NCI-H146 treated with DMSO at 0.1 percent for 48 hours (cell line): ENCODE measurements around the gene TIA1.
"Not testable (repeated sequence)": the region's sequence is repeated elsewhere in the genome, so short reads cannot be mapped to it uniquely, and the experiment has no call there.

Experiments used
- DNase-seq: peaks from one replicate; lab custom pipeline; 2025; ENCODE audit not compliant: unreplicated experiment; lab: John Stamatoyannopoulos, UW

Gene TIA1

DNA sequence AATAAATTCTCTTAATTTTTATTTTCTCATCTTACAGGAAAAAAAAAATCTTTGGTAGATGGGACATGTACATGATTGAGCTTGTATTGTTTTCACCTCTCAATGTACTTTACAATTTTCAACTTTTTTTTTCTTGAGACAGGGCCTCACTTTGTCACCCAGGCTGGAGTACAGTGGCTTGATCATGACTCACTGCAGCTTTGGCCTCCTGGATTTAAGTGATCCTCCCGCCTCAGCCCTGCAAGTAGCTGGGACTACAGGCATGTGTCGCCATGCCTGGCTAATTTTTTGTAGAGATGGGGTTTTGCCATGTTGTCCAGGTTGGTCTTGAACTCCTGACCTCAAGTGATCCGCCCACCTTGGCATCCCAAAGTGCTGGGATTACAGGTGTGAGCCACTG is 25.1 kb downstream of the TIA1 start:
- not testable (repeated sequence) for DNase-seq

DNA sequence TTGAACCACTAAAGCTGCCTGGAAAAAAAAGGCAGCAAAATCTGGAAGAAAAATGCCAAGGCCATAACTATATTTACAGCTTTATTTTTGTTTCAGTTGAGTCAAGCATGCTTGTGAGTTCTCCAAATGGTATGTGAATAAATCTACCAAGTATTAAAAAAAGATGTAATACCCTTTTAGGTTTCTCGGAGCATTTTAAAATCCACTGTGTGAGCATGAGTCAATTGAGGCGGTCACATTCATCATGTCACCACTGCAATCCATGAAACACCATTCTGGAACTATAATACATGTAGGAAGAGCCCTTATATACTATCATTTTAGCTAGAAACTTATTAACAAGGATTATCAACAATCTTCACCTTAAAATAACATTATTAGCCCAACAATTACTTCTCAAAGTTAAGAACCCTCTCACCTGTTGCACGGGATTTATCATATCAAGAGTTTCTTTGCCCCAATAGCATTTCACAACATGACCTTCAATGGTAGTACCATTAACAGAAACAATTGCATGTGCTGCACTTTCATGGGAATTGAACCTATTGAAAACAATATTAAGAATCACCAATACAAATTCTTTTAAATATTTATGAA is 33.4 kb downstream of the TIA1 start:
- no peak for DNase-seq

DNA sequence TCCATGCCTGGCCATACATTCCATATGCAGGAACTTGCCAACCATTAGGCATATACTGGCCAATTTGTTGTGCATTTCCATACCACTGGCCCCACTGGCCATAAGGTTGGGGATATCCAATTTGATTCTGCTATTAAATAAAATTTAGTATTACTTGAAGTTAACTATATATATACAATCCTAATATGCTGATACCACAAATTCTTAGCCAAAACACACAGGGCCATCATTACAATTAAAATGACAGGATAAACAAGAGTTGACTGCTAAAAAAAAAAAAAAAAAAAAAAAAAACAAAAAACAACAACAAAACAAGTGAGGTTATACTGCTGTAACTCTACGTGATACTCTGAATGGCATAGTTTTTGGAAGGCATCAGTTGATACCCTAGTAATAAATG is 34.1 kb downstream of the TIA1 start:
- no peak for DNase-seq

DNA sequence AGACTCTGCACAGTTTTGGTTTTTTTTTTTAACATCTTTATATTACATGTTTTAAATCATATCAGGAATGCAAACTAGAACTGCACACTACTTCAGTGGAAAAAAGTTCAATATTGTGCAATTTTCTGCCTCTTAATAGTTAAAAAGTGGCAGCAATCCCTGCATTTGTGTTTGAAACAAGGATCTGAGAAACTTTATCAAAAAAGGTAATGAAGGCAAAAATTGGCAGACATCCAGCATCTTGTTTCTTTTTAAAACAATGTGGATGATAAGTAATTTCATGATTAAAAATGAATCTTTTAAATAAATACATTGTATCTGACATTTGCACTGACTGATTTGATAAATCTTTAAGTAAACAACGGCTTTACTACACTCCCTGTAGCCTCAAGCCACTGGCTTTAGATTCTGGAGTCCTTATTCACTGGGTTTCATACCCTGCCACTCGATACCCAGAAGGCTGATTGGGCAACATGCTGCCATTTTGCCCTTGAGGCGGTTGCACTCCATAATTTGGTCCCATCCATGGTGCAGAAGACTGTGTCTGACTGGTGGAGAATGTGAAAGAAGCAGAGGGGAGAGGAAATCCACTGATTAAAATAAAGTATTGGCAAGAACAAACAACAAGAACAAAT is 36.0 kb downstream of the TIA1 start:
- no peak for DNase-seq

DNA sequence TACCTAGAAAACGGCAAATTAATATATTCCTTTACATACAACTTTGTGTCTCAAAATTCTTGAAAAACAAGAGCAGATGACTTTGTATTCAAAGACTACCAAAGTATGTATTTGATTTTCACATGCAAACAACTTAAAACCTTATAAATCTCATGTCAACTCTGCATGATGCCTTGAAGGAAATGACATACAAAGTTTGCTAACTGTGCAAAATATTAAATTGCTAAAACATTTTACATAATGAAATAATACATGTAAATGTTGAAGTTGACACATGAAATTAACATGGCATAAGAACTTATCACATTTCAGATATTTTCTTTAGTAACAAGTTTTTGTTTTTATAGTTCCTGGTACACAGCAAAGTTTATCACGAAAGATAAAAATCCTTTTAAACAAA is 36.8 kb downstream of the TIA1 start:
- no peak for DNase-seq

DNA sequence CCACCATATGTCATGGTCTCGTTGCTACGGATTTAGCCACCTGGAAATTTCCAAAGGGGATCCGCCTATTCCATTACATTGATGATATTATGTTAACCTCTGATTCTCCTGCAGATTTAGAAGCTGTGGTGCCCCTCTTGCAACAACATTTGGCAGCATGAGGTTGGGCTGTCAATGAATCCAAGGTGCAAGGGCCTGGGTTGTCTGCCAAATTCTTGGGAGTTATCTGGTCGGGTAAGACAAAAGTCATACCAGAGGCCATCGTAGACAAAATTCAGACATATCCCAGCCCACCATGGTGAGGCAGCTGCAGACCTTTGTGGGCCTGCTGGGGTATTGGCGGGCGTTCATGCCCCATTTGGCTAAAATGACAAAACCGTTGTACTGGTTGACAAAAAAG is 44.0 kb downstream of the TIA1 start:
- no peak for DNase-seq

DNA sequence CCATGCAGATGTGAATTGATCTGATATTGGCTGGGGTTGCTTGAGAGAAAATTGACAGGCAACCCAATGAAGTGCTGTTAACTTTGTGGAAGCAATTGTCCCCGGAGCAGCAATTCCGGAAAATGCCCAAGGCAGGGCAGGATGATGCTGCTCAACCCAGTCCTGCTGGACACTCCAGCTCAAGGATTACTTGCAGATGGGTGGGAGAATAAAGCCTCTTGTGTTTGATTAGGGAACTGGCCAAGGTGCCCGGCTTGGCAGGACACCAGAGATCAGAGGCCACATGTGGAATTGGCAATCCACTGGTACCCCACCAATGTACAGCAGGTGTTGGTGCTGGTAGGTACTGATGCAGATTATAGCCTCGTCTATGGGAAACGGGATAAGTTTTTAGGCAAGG is 45.3 kb downstream of the TIA1 start:
- DNase-seq, result no peak

DNA sequence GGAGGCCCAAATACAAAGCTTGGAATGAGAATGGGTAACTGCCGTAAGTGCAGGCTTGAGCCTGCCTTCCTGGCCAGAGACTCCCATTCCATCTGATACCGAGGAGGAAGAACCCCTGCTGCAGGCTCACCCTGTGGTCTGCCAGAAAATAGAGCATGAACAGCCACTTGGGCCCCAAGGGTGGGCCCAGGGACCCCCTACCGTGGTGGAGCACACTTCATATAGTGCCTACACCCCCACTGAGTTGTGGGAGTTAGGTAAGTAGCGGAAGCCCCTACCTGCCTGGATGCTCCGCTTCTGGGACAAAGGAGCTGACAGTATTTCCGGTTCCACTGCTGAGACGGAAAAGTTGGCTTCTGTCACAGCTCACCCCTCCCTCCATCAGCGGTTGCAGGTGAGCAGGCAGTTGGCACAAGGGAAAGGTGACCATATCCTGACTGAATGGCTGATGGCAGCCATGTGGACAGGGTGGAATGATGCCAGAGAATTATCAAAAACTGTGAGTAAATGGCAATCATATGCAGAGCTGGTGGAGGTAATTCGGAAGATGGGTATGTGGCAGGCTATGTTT is 46.1 kb downstream of the TIA1 start:
- DNase-seq, result no peak

DNA sequence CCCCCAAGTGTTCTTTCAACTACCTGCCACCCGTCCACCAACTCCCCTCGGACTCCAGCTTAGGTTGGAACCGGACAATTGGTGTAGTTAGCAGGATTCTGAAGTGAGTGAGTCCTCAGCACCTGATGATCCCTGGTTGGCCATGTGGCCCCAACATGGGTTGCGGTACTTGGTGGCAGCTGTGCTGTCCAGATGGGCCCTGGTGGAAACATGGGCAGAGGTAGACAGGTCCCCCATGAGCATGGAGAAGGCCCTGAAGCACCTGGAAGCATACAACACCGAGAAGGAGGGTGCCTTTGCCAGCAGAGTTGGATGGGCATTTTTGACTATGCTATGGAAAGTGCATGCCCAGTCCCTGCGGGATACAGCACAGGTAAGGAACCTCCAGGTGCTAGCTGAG is 46.6 kb downstream of the TIA1 start:
- no peak for DNase-seq

DNA sequence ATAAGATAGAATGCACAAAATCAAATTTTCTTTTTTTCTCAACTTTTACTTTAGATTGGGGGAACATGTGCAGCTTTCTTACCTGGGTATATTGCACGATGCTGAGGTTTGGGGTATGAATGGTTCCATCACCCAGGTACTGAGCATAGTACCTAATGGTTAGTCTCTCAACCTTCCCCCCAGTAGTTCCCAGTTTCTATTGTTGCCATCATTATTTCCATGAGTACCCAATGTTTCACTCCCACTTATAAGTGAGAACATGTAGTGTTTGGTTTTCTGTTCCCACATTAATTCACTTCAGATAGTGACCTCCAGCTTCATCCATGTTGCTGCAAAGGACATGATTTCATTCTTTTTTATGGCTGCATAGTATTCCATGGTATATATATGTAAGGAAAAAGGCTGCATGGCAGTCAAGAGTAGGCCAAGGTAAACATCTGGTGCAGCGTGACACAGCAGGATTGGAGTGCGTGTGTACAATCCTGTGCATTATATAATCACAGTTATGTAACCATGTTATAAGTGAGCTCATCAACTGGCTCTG is 47.1 kb downstream of the TIA1 start:
- DNase-seq, result no peak

DNA sequence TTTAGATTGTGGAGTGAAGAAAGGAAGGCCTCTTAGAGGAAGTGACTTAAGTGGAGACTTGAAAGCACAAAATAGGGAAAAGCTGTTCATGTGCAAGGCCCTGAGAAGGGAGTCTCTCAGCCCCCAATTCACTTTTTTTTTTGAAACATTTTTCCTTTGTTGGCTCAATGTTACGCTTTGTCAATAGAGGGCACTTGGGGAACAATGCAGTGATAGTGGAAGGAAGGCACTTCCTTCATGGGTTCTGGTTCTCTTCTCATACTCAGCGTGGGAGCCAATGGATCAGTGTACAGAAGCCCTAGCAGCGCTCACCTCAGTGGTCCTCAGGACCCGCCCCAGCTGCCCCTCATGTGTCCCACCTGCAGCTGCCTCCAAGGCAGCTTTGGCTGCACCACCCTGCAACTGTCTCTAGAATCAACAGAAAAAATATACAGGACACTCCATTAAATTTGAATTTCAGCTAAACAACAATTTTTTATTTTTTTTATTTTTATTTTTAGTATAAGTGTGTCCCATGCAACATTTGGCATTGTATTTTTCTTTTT is 49.0 kb downstream of the TIA1 start:
- no peak for DNase-seq

DNA sequence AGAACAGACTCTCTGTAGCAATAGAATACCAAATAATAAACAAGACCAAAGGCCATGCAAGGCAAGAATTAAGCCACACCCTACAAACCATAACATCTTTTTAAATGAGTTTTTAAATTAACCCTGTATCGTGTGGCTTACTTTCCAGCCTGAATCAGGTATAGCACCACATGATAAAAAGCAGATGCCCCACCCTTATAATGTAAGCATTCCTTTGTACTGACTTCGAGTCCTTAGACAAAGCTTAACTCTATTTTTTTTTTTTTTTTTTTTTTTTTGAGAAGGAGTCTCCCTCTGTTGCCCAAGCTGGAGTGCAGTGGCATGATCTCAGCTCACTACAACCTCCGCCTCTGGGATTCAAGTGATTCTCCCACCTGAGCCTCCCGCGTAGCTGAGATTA is 55.9 kb downstream of the TIA1 start:
- DNase-seq, result no peak

DNA sequence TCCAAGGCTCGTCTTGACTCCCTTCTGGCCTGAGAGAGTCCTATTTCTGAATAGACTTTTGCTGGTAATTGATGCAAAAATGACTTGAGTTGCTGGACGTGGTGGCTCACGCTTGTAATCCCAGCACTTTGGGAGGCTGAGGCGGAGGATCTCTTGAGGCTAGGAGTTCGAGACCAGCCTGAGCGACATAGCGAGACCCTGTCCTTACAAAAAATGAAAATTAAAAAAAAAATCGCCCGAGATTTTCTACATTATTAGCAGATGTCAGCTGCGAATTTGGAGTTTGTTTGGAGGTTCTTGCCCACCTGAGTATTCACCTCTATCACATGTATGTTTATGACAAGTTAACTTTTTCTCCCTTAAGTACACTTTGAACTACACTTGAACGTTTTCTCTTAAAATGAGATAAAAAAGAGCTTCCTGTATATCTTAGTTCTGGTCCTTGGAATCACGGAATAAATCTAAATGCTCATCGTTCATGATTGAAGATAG is 57.1 kb downstream of the TIA1 start:
- DNase-seq, result no peak

DNA sequence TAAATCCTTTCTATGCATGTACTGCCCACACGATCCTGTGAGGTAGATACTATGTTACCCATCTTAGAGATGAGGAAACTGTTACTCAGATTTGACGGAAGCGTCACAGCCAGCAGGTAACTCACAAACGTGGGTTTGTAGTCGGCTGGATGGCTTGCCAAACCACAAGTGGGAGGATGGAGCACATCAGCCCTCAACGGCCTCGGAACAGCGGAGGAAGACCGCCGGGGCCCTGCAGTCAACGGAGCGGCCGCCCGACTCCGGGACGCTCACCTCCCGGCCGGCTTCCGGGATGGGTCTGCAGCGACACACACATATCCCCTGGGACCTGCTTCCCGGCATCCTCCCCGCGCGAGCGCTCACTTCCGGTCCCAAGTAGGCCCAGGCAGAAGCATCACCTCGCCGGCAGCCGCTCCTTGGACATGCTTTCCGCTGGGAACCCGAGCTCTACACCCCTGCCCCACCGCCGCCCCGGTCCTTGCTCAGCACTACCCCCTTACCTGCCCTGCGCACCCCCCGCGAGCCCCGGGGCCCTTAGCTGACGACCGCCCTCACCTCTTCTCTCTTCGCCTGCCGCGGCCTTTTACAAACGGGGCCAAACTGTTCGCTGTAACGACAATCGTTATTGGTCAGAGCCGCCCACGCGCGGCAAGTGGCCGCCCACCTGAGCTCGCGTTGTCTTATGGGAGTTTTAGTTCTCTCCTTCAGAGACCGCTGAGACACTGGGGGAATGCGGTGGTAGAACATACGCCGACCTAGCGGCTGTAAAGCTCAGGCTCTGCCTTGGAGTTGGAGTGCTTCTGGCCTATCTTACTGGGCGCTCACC is 57.8 kb downstream of the TIA1 start, which contains the start of gene C2orf42:
TSS of gene C2orf42 (minus strand) at position 602 of the 826 bp plus-strand sequence. CDS start 9,034 bp downstream, outside the sequence.
- peak; percentile 92 for DNase-seq

DNA sequence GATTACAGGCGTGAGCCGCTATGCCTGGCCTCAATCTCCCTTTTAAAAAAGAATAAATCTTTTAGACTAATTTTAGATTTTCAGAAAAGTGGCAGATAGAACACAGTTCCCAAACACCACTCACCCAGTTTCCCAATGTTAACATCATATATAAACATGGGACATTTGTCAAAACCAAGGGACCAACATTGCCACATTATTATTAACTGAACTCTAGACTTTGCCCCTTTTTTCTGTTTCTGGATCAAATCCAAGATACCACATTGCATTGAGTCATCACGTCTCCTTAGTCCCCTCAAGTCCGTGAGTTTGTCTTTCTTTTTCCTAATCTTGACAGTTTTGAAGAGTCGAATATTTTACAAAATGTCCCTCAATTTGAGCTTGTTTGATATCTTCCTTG is 60.0 kb downstream of the TIA1 start:
- DNase-seq, result no peak

DNA sequence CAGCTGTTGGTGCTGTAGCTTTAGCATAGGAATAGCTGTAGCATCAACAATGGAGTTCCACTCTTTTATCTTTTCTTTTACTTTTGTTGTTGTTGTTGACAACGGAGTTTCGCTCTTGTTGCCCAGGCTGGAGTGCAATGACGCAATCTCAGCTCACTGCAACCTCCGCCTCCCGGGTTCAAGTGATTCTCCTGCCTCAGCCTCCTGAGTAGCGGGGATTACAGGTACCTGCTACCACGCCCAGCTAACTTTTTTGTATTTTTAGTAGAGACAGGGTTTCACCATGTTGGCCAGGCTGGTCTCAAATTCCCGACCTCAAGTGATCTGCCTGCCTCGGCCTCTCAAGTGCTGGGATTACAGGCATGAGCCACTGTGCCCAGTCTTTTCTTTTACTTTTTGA is 61.3 kb downstream of the TIA1 start:
- DNase-seq, result not testable (repeated sequence)

DNA sequence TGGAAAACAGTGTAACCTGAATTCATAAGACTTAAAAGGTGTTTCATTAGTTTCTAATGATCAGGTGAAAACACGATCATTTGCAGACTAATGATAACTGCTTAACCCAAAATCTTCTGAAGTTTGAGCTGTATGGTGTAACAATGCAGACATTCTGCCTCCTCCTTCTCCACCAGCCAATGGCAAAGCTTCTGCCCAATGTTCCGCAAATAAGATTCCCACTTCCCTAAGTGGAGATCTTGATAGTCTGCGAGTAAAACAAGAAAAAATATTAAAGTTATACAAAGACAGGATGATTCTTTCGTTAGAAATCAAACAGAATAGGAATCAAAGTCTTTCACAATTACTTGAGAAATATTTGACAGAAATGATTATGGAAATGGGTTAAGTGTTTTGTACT is 65.7 kb downstream of the TIA1 start:
- DNase-seq, result no peak

DNA sequence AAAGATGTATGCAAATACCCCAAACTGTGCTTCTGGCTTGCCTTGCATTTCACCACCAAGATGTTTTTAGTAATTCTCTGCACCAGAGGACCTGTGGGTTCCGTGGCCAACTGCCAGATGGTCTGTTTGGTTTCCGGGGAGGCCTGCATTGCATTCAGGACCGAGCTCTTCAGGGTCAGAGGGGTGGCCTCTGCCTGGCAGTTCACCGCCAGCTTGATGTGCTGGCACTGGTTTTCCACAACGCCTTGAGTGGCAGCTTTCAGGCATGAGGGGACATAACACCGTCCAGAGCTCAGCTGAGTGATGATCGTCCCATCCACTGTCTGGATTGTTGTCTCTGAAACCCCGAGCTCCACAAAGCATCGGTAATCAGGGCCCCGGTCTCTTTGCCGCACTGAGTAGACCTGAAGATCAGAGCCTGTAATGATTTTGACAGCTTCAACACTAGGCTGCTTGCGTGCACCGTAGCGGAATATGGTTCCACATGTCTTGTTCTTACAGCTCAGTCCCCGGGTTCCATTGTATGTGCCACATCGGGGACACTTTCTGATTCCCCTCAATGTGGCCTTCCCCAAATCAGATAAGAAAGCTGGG is 67.0 kb downstream of the TIA1 start:
- no peak for DNase-seq

DNA sequence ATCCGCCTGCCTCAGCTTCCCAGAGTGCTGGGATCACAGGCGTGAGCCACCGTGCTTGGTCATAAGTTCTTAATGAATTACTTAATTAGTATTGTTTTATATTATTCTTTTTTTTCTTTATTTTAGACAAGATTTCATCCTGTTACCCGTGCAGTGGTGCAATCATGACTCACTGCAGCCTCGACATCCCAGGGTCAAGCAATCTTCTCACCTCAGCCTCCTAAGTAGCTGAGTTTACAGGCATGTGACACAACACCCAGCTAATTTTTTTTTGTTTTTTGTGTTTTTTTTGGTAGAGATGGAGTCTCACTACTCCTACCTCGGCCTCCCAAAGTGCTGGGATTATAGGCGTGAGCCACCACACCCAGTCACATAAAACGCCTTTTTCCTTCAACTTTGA is 74.9 kb downstream of the TIA1 start:
- no peak for DNase-seq

DNA sequence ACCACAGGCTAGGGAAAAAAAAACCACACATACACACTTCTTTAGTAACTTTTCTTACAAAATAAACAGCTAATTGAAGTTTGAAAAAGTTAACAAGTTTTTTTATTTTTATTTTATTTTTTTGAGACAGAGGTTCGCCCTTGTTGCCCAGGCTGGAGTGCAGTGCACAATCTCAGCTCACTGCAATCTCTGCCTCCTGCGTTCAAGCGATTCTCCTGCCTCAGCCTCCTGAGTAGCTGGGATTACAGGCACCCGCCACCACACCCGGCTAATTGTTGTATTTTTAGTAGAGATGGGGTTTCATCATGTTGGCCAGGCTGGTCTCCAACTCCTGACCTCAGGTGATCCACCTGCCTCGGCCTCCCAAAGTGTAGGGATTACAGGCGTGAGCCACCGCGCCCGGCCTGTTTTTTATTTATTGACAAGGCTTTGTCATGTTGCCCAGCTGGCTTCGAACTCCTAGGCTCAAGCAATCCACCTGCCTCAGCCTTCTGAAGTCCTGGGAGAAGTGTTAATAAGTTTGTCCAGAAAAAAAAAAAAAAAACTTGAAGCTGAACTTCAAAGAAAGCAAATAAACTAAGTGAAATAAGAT is 78.7 kb downstream of the TIA1 start:
- not testable (repeated sequence) for DNase-seq
